ENCODE data around the gene MYL5. TPM values are rescaled to one million over a fixed set of nuclear protein-coding genes. Genes with fewer than 3 reads are reported as not detected.
A peak's percentile ranks its signal among the peaks of the same experiment; 100 is the strongest.
"Not testable (repeated sequence)": the region's sequence is repeated elsewhere in the genome, so short reads cannot be mapped to it uniquely, and the experiment has no call there.

MYL5 gene
- total RNA-seq, 1 donor from 2014 or later, result 17.5 TPM

GRCh38 chr4:689723-690122 is 15.4 kb downstream of the MYL5 start:
- H3K36me3 ChIP-seq (ENCODE audit: insufficient read depth, low read length), result no peaks in the 10 kb centered on the region
- H4K20me1 ChIP-seq (ENCODE audit: insufficient read depth, low read length), result no peaks in the 10 kb centered on the region
- no peak for DNase-seq (ENCODE audit: low read depth)
- peaks cover 3% of the 10 kb centered on the region for H3K27me3 ChIP-seq (ENCODE audit: insufficient read depth, low read length)
- no peak overlapping the region for H3K27ac ChIP-seq (ENCODE audit: low read depth, low read length)
- H3K27me3 Mint-ChIP-seq (ENCODE audit: low read depth, unreplicated experiment), result peaks cover 8% of the 10 kb centered on the region
- H3K4me1 Mint-ChIP-seq (ENCODE audit: low read depth, unreplicated experiment), result peaks cover 17% of the 10 kb centered on the region
- no peak overlapping the region for H3K27ac Mint-ChIP-seq (ENCODE audit: unreplicated experiment)
- FAIRE-seq, result no peak
- H3K4me3 ChIP-seq (ENCODE audit: insufficient read depth, low read depth, low read length), result no peak overlapping the region
- no peak overlapping the region for H2AFZ ChIP-seq (ENCODE audit: low read depth, low read length)
- peaks cover 4% of the 10 kb centered on the region for H3K36me3 Mint-ChIP-seq (ENCODE audit: low read depth, unreplicated experiment)
- H3K79me2 ChIP-seq (ENCODE audit: insufficient read depth, low read length), result no peaks in the 10 kb centered on the region
- no peaks in the 10 kb centered on the region for H3K9me3 ChIP-seq (ENCODE audit: insufficient read depth, low read depth, low read length)
- peaks cover 25% of the 10 kb centered on the region for H3K4me1 ChIP-seq (ENCODE audit: insufficient read depth, low read length)
- H3K9ac ChIP-seq (ENCODE audit: low read length), result no peak overlapping the region
- no peaks in the 10 kb centered on the region for H3K9me3 Mint-ChIP-seq (ENCODE audit: unreplicated experiment)
- peak overlapping the region; percentile 76 for H3K4me2 ChIP-seq (ENCODE audit: low read length)
- TF ChIP-seq, protein P1, sequence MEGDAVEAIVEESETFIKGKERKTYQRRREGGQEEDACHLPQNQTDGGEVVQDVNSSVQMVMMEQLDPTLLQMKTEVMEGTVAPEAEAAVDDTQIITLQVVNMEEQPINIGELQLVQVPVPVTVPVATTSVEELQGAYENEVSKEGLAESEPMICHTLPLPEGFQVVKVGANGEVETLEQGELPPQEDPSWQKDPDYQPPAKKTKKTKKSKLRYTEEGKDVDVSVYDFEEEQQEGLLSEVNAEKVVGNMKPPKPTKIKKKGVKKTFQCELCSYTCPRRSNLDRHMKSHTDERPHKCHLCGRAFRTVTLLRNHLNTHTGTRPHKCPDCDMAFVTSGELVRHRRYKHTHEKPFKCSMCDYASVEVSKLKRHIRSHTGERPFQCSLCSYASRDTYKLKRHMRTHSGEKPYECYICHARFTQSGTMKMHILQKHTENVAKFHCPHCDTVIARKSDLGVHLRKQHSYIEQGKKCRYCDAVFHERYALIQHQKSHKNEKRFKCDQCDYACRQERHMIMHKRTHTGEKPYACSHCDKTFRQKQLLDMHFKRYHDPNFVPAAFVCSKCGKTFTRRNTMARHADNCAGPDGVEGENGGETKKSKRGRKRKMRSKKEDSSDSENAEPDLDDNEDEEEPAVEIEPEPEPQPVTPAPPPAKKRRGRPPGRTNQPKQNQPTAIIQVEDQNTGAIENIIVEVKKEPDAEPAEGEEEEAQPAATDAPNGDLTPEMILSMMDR (IDR thresholded peaks at IDR 0.05; ENCODE audit: insufficient read depth, low read depth, low read length), result no peak
- TF ChIP-seq EZH2 (IDR thresholded peaks at IDR 0.05; ENCODE audit: insufficient read depth, low read length), result no peak
- H3K4me3 Mint-ChIP-seq (ENCODE audit: unreplicated experiment), result no peak overlapping the region

DNA sequence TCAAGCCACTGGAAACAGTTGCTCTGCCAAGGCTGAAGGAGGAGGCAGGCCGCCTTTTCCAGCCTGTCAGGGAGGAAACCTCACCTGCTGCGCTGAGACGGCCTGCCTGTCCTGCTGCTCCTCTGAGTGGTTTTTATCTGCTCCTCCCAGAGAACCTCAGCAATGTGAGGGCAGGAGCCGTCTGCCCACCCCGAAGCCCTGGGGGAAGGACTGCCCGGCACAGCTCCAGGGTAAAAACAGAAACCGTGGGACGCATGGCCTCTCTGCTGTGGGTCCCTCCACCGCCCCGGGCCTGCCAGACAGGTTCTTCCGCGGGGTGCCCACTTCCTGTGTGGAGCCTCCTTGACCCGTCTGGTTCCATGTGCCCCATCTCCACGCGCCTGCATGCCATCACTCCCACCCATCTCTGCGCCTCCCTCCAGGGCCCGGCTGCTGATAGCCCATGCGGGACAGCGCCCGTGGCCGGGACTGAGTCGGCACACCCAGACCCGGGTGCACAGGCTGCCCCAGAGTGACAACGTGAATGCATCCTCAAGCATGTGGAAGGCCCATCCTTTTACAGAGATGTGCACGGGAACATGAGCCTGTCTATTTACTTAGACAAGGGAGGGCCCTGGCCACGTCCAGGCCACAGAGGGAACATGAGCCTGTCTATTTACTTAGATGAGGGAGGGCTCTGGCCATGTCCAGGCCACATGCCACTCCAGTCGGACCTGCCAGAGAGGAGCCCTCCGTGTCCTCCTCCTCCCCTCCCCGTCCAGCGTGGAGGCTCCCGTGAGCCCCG is 18.6 kb downstream of the MYL5 start:
- Histone ChIP-seq H3K9me3 (ENCODE audit: insufficient read depth, low read depth, low read length) (no peaks in the 10 kb centered on the region), H3K4me1 (ENCODE audit: insufficient read depth, low read length) (peaks cover 12% of the 10 kb centered on the region), H3K4me3 (ENCODE audit: insufficient read depth, low read depth, low read length) (no peak overlapping the region), H2AFZ (ENCODE audit: low read depth, low read length) (no peak overlapping the region), H3K79me2 (ENCODE audit: insufficient read depth, low read length) (no peaks in the 10 kb centered on the region), H3K27me3 (ENCODE audit: insufficient read depth, low read length) (peaks cover 3% of the 10 kb centered on the region), H4K20me1 (ENCODE audit: insufficient read depth, low read length) (no peaks in the 10 kb centered on the region), H3K9ac (ENCODE audit: low read length) (no peak overlapping the region), H3K27ac (ENCODE audit: low read depth, low read length) (no peak overlapping the region), H3K4me2 (ENCODE audit: low read length) (no peak overlapping the region), H3K36me3 (ENCODE audit: insufficient read depth, low read length) (no peaks in the 10 kb centered on the region)
- H3K9me3 Mint-ChIP-seq (ENCODE audit: unreplicated experiment), result no peaks in the 10 kb centered on the region
- TF ChIP-seq, protein P1 (IDR thresholded peaks at IDR 0.05; ENCODE audit: insufficient read depth, low read depth, low read length), result no peak
- no peak for TF ChIP-seq EZH2 (IDR thresholded peaks at IDR 0.05; ENCODE audit: insufficient read depth, low read length)
- H3K4me1 Mint-ChIP-seq (ENCODE audit: low read depth, unreplicated experiment), result peaks cover 2% of the 10 kb centered on the region
- H3K27me3 Mint-ChIP-seq (ENCODE audit: low read depth, unreplicated experiment), result peaks cover 4% of the 10 kb centered on the region
- FAIRE-seq (no peak), DNase-seq (ENCODE audit: low read depth) (no peak)
- H3K4me3 Mint-ChIP-seq (ENCODE audit: unreplicated experiment), result no peak overlapping the region
- peaks cover 3% of the 10 kb centered on the region for H3K36me3 Mint-ChIP-seq (ENCODE audit: low read depth, unreplicated experiment)
- no peak overlapping the region for H3K27ac Mint-ChIP-seq (ENCODE audit: unreplicated experiment)

GRCh38 chr4:694341-694940 is 20.1 kb downstream of the MYL5 start:
- not testable (repeated sequence) for H3K27me3 ChIP-seq (ENCODE audit: insufficient read depth, low read length); H3K4me1 Mint-ChIP-seq (ENCODE audit: low read depth, unreplicated experiment); H3K36me3 ChIP-seq (ENCODE audit: insufficient read depth, low read length); H3K9ac ChIP-seq (ENCODE audit: low read length); H3K36me3 Mint-ChIP-seq (ENCODE audit: low read depth, unreplicated experiment); H3K4me3 Mint-ChIP-seq (ENCODE audit: unreplicated experiment); H3K79me2 ChIP-seq (ENCODE audit: insufficient read depth, low read length); H3K9me3 ChIP-seq (ENCODE audit: insufficient read depth, low read depth, low read length); H3K27ac ChIP-seq (ENCODE audit: low read depth, low read length); H2AFZ ChIP-seq (ENCODE audit: low read depth, low read length); H3K9me3 Mint-ChIP-seq (ENCODE audit: unreplicated experiment); H4K20me1 ChIP-seq (ENCODE audit: insufficient read depth, low read length); H3K27me3 Mint-ChIP-seq (ENCODE audit: low read depth, unreplicated experiment); DNase-seq (ENCODE audit: low read depth); H3K27ac Mint-ChIP-seq (ENCODE audit: unreplicated experiment); H3K4me1 ChIP-seq (ENCODE audit: insufficient read depth, low read length); H3K4me3 ChIP-seq (ENCODE audit: insufficient read depth, low read depth, low read length); FAIRE-seq; H3K4me2 ChIP-seq (ENCODE audit: low read length)
